Endodermal cell (in vitro differentiated cells): ENCODE results near the gene ZDHHC18. TPM values are rescaled to one million over a fixed set of nuclear protein-coding genes. Genes with fewer than 3 reads are reported as not detected.
A peak's percentile ranks its signal among the peaks of the same experiment; 100 is the strongest.

Experiments used
- DNase-seq: peaks from one replicate; pipeline ENCODE4 v3.0.0-alpha.2; 2017
- H3K27ac ChIP-seq: 2 replicates; pipeline ENCODE4 v1.5.1; 2013; ENCODE audit warnings: mild to moderate bottlenecking, low read depth, low read length, moderate library complexity
- H3K27me3 ChIP-seq: 2 replicates; pipeline ENCODE4 v1.6.1; 2013; ENCODE audit warnings: mild to moderate bottlenecking, low read length, moderate library complexity; ENCODE audit not compliant: insufficient read depth, control insufficient read depth, poor library complexity, severe bottlenecking
- H3K36me3 ChIP-seq: 2 replicates; pipeline ENCODE4 v1.7.0; 2013; ENCODE audit warnings: mild to moderate bottlenecking, low read length, moderate library complexity; ENCODE audit not compliant: control insufficient read depth, insufficient read depth
- H3K4me1 ChIP-seq: one replicate; pipeline ENCODE4 v1.7.0; 2013; ENCODE audit warnings: low read length; ENCODE audit not compliant: control insufficient read depth, insufficient read depth
- H3K4me3 ChIP-seq: 2 replicates; pipeline ENCODE4 v1.5.1; 2013; ENCODE audit warnings: mild to moderate bottlenecking, low read length, moderate library complexity
- H3K9ac ChIP-seq: 2 replicates; pipeline ENCODE4 v1.6.1; 2013; ENCODE audit warnings: mild to moderate bottlenecking, low read length, moderate library complexity; ENCODE audit not compliant: poor library complexity, severe bottlenecking; ENCODE audit errors: extremely low read depth
- H3K9me3 ChIP-seq: 2 replicates; pipeline ENCODE4 v1.6.1; 2013; ENCODE audit warnings: mild to moderate bottlenecking, low read length, moderate library complexity; ENCODE audit not compliant: control insufficient read depth
- H3K27ac Mint-ChIP-seq: 2 replicates; pipeline ENCODE4 v1.8.0; 2020; ENCODE audit warnings: mixed read lengths
- H3K27me3 Mint-ChIP-seq: 2 replicates; pipeline ENCODE4 v1.8.0; 2021; ENCODE audit warnings: mild to moderate bottlenecking, mixed read lengths; ENCODE audit not compliant: insufficient read depth
- H3K36me3 Mint-ChIP-seq: 2 replicates; pipeline ENCODE4 v1.8.0; 2020; ENCODE audit warnings: low read depth, mixed read lengths
- H3K4me1 Mint-ChIP-seq: 2 replicates; pipeline ENCODE4 v1.8.0; 2020; ENCODE audit warnings: mixed read lengths
- H3K4me3 Mint-ChIP-seq: 2 replicates; pipeline ENCODE4 v1.8.0; 2020; ENCODE audit warnings: mild to moderate bottlenecking, moderate library complexity, mixed read lengths
- H3K9me3 Mint-ChIP-seq: 2 replicates; pipeline ENCODE4 v1.8.0; 2020; ENCODE audit warnings: mild to moderate bottlenecking, mixed read lengths
- CTCF ChIP-seq: fragments of 200-600 bp; sonication (generic); conservative IDR thresholded peaks from 2 replicates; pipeline ENCODE4 v1.5.0; 2021; ENCODE audit warnings: antibody characterized with exemption, mild to moderate bottlenecking
- WGBS, 2 experiments: methylation state at CpG; one replicate each; pipeline versions ENCODE4 v1.1.5 to v1.1.7; 2013; ENCODE audit warnings: missing lambda C conversion rate in 2 of 2, mixed read lengths in 1 of 2; ENCODE audit not compliant: insufficient coverage in 1 of 2, insufficient read length in 1 of 2; 5-methylcytosine and 5-hydroxymethylcytosine counted together
- total RNA-seq, 2 donors: library from RNA; stranded (reverse); fragmentation: NEBNext Ultra II Directional in 1 of 2; extraction: Animal tissue kit (Norgen Biotek cat#: 25700) in 1 of 2; gene quantifications; 2 replicates in 1 of 2; 3 replicates in 1 of 2; pipeline ENCODE4 v1.2.1, GENCODE V29; 2021

Gene ZDHHC18
- total RNA-seq, 2 donors from 2014 or later, result 39.7 to 42.4 TPM

GRCh38 chr1:26848941-26849774, 22.7 kb downstream of the ZDHHC18 start:
- no peak for TF ChIP-seq CTCF
- no peak overlapping the region for H3K27ac Mint-ChIP-seq
- H3K9me3 ChIP-seq, result no peaks in the 10 kb centered on the region

DNA sequence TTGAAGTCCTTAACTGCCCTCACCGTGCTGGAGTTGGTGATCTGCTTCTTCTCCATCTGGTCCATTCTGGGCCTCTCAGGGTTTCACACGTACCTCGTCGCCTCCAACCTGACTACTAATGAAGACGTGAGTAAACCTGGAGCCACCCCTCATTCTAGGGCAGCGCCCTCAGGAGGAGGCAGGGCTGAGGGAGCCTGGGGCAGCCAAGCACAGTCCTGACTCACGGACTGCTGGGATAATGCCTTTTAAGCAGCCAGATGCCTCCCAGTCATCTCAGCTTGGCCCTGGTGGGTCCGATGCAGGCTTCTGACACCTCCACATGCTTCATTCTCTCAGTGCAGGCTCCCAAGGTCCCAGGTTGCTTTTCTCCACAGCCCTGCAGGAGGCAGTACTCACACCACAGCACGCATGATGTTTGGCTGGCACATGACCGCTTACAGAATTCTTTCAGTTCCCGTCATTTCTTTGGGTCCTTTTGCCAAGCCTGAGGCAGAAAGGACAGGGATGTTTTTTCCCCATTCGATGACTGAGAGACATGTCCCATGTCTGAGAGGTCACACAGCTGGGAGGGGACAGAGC, 24.7 kb downstream of the ZDHHC18 start:
- H3K36me3 Mint-ChIP-seq, result peaks cover 65% of the 10 kb centered on the region
- no peak overlapping the region for H3K27ac Mint-ChIP-seq
- DNase-seq, result peak; percentile 64
- WGBS, 2 experiments, result 94 to 98% methylated on average over 6 to 12 of the region's 12 CpGs
- no peaks in the 10 kb centered on the region for H3K9me3 Mint-ChIP-seq
- Histone ChIP-seq H3K9ac (no peak overlapping the region), H3K27ac (no peak overlapping the region), H3K27me3 (no peaks in the 10 kb centered on the region), H3K36me3 (peaks cover 73% of the 10 kb centered on the region), H3K4me1 (no peaks in the 10 kb centered on the region), H3K9me3 (no peaks in the 10 kb centered on the region), H3K4me3 (no peak overlapping the region)
- no peaks in the 10 kb centered on the region for H3K27me3 Mint-ChIP-seq
- H3K4me3 Mint-ChIP-seq, result no peak overlapping the region
- peaks cover 1% of the 10 kb centered on the region for H3K4me1 Mint-ChIP-seq
- peak; percentile 57 for TF ChIP-seq CTCF

More at GRCh38 chr1:26848941-26849774, 22.7 kb downstream of the ZDHHC18 start:
- Histone ChIP-seq H3K27ac (no peak overlapping the region), H3K27me3 (no peaks in the 10 kb centered on the region), H3K4me3 (no peak overlapping the region), H3K36me3 (peaks cover 74% of the 10 kb centered on the region), H3K9ac (no peak overlapping the region), H3K4me1 (no peaks in the 10 kb centered on the region)
- WGBS, 2 experiments, result 92 to 98% methylated on average over 5 to 10 of the region's 10 CpGs
- Mint-ChIP-seq H3K4me1 (no peaks in the 10 kb centered on the region), H3K27me3 (no peaks in the 10 kb centered on the region), H3K9me3 (no peaks in the 10 kb centered on the region), H3K4me3 (no peak overlapping the region), H3K36me3 (peaks cover 64% of the 10 kb centered on the region)
- no peak for DNase-seq

- H3K27me3 Mint-ChIP-seq, result no peaks in the 10 kb centered on the region
- DNase-seq, result no peak
- H3K9ac ChIP-seq, result no peak overlapping the region
- no peaks in the 10 kb centered on the region for H3K9me3 Mint-ChIP-seq
- H3K4me3 ChIP-seq, result no peak overlapping the region
- no peak overlapping the region for H3K4me3 Mint-ChIP-seq
- H3K27me3 ChIP-seq, result no peaks in the 10 kb centered on the region
- H3K36me3 Mint-ChIP-seq, result peaks cover 57% of the 10 kb centered on the region
- no peak for TF ChIP-seq CTCF
- H3K9me3 ChIP-seq, result no peaks in the 10 kb centered on the region
- WGBS, 2 experiments, result 86 to 88% methylated on average over 3 to 9 of the region's 9 CpGs
- H3K36me3 ChIP-seq, result peaks cover 59% of the 10 kb centered on the region
- no peaks in the 10 kb centered on the region for H3K4me1 ChIP-seq
- H3K27ac ChIP-seq, result no peak overlapping the region
- H3K27ac Mint-ChIP-seq, result no peak overlapping the region
- H3K4me1 Mint-ChIP-seq, result peaks cover 12% of the 10 kb centered on the region
These were observed 26.2 kb downstream of the ZDHHC18 start for GRCh38 chr1:26852701-26853100.
